Renal cortex interstitium (tissue), 11 donors: ENCODE data around the gene CST7. TPM values are rescaled to one million over a fixed set of nuclear protein-coding genes. Genes with fewer than 3 reads are reported as not detected.
"Not testable (repeated sequence)": the region's sequence is repeated elsewhere in the genome, so short reads cannot be mapped to it uniquely, and the experiment has no call there.

Source experiments
- DNase-seq, 11 donors: peaks; one replicate each; pipeline ENCODE4 v3.0.0-alpha.2; 2013; ENCODE audit warnings: low read depth in 9 of 11, low spot score in 4 of 11; ENCODE audit errors: extremely low read depth in 1 of 11
- polyA plus RNA-seq, 3 donors: library from polyadenylated mRNA; unstranded; fragments of 120-200 nt; gene quantifications; one replicate each; pipeline ENCODE4 v1.2.1, GENCODE V29; 2013; ENCODE audit not compliant: insufficient read length in 3 of 3

The CST7 gene
- polyA plus RNA-seq, 3 donors = 0.33 to 0.38 (median 0.34) TPM

DNA sequence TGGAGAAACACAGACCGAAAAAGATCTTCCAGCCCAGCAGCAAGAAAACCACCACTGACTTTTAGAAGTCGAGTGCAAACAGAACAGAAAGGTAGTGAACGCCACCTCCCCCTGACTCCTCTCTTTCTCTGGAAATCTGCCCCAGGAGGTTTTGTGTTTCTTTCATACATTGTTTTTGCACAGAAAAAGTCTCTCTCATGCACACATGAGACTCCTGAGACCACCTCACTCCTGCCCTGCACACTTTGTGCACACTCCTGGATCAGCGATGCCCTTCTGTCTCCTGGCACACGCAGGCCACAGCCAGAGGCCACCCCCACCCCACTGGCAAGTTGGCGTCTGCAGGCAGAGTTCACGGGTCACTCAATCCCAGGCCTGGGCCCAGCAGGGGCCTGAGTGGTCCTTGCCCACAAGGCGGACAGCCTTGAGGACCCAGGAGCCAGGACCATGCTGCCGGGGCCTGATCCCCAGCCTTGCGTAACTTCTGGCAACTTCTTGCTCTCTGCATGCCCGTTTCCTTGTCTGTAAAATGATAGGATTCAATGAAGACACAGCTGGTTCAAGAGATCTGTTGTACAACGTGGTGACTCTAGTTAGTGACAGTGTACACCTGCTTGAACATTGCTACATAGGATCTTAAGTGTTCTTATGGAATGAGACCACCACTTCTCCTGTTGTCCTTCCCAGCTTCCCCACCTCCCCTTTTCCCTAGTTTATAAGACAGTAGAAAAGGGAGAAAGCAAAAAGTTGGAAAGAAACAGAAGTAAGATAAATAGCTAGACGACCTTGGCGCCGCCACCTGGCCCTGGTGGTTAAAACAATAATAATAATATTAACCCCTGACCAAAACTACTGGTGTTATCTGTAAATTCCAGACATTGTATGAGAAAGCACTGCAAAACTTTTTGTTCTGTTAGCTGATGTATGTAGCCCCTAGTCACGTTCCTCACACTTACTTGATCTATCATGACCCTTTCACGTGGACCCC lies 30.2 kb upstream of the CST7 start:
- DNase-seq = no peak

- not testable (repeated sequence) for DNase-seq
Measured at GRCh38 chr20:24919665-24920064, 29.4 kb upstream of the CST7 start.

DNA sequence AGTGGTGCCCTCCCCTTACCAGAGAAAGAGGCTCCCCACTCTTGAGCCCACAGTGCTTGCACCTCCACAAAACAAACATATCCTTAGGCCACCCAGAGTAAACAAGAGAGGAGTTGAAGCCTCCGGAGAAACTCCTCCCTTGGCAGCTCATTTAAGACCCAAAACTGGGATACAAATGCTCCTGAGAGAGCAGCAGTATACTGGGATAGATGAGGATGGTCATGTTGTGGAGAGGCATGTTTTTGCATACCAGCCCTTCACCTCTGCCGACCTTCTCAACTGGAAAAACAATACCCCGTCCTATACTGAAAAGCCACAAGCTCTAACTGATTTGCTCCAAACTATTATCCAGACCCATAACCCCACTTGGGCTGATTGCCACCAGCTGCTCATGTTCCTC lies 28.4 kb upstream of the CST7 start:
- DNase-seq = not testable (repeated sequence)

GRCh38 chr20:24929259-24929658 lies 19.8 kb upstream of the CST7 start:
- DNase-seq = not testable (repeated sequence)

- DNase-seq = peak in 9 of 11 donors; percentile 28 to 63 (median 44)
Measured at GRCh38 chr20:24929867-24930723, 19.0 kb upstream of the CST7 start.

DNA sequence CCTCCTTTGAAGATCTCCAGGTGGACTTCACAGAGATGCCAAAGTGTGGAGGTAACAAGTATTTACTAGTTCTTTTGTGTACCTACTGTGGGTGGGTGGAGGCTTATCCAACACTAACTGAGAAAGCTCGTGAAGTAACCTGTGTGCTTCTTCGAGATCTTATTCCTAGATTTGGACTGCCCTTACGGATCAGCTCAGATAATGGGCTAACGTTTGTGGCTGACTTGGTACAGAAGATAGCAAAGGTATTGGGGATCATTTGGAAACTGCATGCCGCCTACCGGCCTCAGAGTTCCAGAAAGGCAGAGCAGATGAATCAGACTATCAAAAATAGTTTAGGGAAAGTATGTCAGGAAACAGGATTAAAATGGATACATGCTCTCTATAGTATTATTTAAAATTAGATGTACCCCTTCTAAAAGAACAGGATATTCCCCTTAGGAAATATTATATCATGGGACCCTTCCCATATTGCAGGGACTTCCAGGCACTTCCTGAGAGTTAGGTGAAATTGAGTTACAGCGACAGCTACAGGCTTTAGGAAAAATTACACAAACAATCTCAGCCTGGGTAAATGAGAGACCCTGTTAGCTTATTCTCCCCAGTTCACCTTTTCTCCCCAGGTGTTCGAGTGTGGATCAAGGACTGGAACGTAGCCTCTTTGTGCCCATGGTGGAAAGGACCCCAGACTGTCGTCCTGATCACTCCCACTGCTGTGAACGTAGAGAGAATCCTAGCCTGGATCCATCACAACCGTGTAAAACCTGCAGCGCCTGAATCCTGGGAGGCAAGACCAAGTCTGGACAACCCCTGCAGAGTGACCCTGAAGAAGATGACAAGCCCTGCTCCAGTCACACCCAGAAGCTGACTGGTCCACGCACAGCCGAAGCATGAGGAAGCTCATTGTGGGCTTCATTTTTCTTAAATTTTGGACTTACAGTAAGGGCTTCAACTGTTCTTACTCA lies 18.1 kb upstream of the CST7 start:
- DNase-seq = not testable (repeated sequence)

DNA sequence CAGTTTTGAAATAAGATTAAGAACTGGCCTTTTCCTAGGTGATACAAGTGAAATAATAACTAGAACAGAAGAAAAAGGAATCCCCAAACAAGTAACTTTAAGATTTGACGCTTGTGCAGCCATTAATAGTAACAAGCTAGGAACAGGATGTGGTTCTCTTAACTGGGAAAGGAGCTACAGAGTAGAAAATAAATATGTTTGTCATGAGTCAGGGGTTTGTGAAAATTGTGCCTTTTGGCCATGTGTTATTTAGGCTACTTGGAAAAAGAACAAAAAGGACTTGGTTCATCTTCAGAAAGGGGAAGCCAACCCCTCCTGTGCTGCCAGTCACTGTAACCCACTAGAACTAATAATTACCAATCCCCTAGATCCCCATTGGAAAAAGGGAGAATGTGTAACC lies 17.2 kb upstream of the CST7 start:
- DNase-seq = not testable (repeated sequence)

- DNase-seq = no peak
Measured at GRCh38 chr20:24933266-24933908, 15.7 kb upstream of the CST7 start.

DNA sequence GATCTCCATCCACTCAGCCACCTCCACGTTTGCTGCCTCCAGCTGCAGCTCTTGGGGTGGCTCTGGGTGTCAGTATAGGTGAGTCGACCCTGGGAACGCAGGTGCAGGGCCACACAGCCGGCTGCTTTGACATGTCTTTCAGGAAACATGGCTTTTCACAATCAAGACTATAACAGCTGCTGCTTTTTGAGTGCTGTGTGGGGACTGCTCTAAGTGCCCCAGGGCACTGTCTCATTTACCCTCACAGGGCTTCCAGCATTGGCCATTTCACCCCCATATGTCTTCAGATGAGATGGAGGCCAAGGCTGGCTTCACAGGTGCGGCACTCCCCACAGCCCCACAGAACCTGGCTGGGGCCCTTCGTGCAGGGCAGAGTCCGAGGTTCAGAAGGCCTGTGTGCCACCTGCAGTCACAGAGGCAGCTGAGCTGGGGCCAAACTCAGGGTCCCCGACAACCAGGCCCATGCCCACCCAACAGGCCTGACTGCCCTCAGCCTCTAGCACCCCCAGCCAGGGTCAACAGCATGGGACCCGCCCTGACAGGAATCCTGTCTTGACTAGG lies 14.9 kb upstream of the CST7 start:
- DNase-seq = no peak

GRCh38 chr20:24934716-24935115 lies 14.4 kb upstream of the CST7 start:
- no peak for DNase-seq

- DNase-seq = no peak
Measured at GRCh38 chr20:24935140-24935539, 13.9 kb upstream of the CST7 start.

GRCh38 chr20:24935766-24936525 lies 13.1 kb upstream of the CST7 start:
- no peak for DNase-seq

GRCh38 chr20:24936526-24937407 lies 12.3 kb upstream of the CST7 start:
- no peak for DNase-seq

DNA sequence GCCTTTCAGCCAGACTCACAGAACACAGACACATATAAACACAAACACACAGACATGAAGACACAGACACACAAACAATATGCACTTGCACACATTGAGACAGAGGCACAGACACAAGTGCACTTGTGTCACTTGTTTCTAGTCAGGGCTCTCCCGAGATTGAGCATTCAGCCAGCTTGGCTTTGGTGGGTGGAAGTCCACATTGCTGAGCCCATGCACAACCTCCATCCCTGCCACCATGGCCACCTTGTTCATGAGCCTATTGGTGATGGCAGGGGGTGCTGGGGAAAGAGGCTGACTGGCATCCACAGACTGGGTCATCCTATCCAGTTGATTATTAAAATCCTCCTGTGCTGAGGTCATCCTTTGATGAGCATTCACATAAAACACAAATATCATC lies 11.5 kb upstream of the CST7 start:
- no peak for DNase-seq

- no peak for DNase-seq
Measured at GRCh38 chr20:24938498-24938897, 10.6 kb upstream of the CST7 start.

DNA sequence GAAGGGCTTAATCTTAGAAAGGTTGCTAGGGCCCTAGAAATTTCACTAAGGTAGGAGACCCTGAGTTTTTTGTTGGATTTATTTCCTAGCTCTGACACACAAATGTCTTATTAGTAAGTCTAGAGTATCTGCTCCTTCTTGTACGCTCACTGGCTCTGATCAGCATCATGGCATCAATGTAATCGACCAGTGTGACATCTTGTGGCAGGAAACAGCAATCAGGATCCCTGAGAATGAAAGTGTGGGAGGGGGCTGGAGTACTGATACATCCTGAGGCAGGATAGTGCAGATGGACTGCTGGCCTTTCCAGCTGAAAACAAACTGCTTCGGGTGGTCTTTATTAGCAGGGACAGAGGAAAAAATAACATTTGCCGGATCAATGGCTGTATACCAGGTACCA lies 10.0 kb upstream of the CST7 start:
- DNase-seq = no peak
